Stomach smooth muscle (tissue), 2 donors: ENCODE results near the gene RANBP10.

Experiments used
- H3K27ac ChIP-seq: one replicate; pipeline ENCODE4 v1.7.0; 2013; ENCODE audit warnings: mild to moderate bottlenecking, low read length, inconsistent platforms
- H3K27me3 ChIP-seq, 2 donors: one replicate each; pipeline ENCODE4 v1.7.0; 2013; ENCODE audit warnings: low read length in 2 of 2; ENCODE audit not compliant: insufficient read depth in 2 of 2, control insufficient read depth in 1 of 2
- H3K36me3 ChIP-seq, 2 donors: one replicate each; pipeline ENCODE4 v1.7.0; 2013; ENCODE audit warnings: low read length in 2 of 2; ENCODE audit not compliant: control insufficient read depth in 2 of 2, insufficient read depth in 2 of 2
- H3K4me1 ChIP-seq: one replicate; pipeline ENCODE4 v1.7.0; 2013; ENCODE audit warnings: low read length; ENCODE audit not compliant: control insufficient read depth, insufficient read depth
- H3K4me3 ChIP-seq, 2 donors: one replicate each; pipeline ENCODE4 v1.7.0; 2013; ENCODE audit warnings: low read length in 2 of 2
- H3K9ac ChIP-seq, 2 donors: one replicate each; pipeline ENCODE4 v1.7.0; 2013; ENCODE audit warnings: low read length in 2 of 2, mild to moderate bottlenecking in 1 of 2
- H3K9me3 ChIP-seq, 2 donors: one replicate each; pipeline ENCODE4 v1.7.0; 2013; ENCODE audit warnings: low read length in 2 of 2; ENCODE audit not compliant: control insufficient read depth in 2 of 2
- donor health status: healthy.
- donor health status: Pancreatic carcinoma.

RANBP10 gene

GRCh38 chr16:67825906-67826305 is 19.5 kb upstream of the RANBP10 start:
- no peaks in the 10 kb centered on the region for H3K27me3 ChIP-seq
- no peak overlapping the region for H3K9ac ChIP-seq
- H3K4me1 ChIP-seq, result no peaks in the 10 kb centered on the region
- no peak overlapping the region for H3K27ac ChIP-seq
- peaks cover 21 to 33% of the 10 kb centered on the region in 2 donors for H3K36me3 ChIP-seq
- no peak overlapping the region for H3K4me3 ChIP-seq
- H3K9me3 ChIP-seq, result no peaks in the 10 kb centered on the region

- no peaks in the 10 kb centered on the region for H3K9me3 ChIP-seq
- H3K36me3 ChIP-seq, result peaks cover 13 to 27% of the 10 kb centered on the region in 2 donors
- H3K27ac ChIP-seq, result no peak overlapping the region
- H3K4me3 ChIP-seq, result no peak overlapping the region
- H3K27me3 ChIP-seq, result no peaks in the 10 kb centered on the region
- H3K4me1 ChIP-seq, result no peaks in the 10 kb centered on the region
- no peak overlapping the region for H3K9ac ChIP-seq
Observed at GRCh38 chr16:67825119-67825518, 18.8 kb upstream of the RANBP10 start.

- no peaks in the 10 kb centered on the region for H3K9me3 ChIP-seq
- H3K4me1 ChIP-seq, result no peaks in the 10 kb centered on the region
- H3K4me3 ChIP-seq, result no peak overlapping the region
- no peaks in the 10 kb centered on the region for H3K27me3 ChIP-seq
- H3K36me3 ChIP-seq, result peaks cover 5 to 7% of the 10 kb centered on the region in 2 donors
- no peak overlapping the region for H3K27ac ChIP-seq
- no peak overlapping the region for H3K9ac ChIP-seq
Observed at GRCh38 chr16:67822511-67822910, 16.2 kb upstream of the RANBP10 start.

GRCh38 chr16:67820608-67821259 is 14.4 kb upstream of the RANBP10 start:
- H3K27me3 ChIP-seq, result no peaks in the 10 kb centered on the region
- H3K36me3 ChIP-seq, result no peaks in the 10 kb centered on the region
- H3K9me3 ChIP-seq, result no peaks in the 10 kb centered on the region
- no peak overlapping the region for H3K4me3 ChIP-seq
- H3K9ac ChIP-seq, result no peak overlapping the region
- H3K4me1 ChIP-seq, result no peaks in the 10 kb centered on the region
- no peak overlapping the region for H3K27ac ChIP-seq

GRCh38 chr16:67814567-67814966 is 8.2 kb upstream of the RANBP10 start:
- H3K4me1 ChIP-seq, result no peaks in the 10 kb centered on the region
- no peak overlapping the region for H3K9ac ChIP-seq
- no peak overlapping the region for H3K4me3 ChIP-seq
- no peaks in the 10 kb centered on the region for H3K9me3 ChIP-seq
- no peaks in the 10 kb centered on the region for H3K36me3 ChIP-seq
- no peaks in the 10 kb centered on the region for H3K27me3 ChIP-seq
- H3K27ac ChIP-seq, result no peak overlapping the region

- Histone ChIP-seq H3K36me3 (no peaks in the 10 kb centered on the region), H3K4me1 (peaks cover 7% of the 10 kb centered on the region), H3K27ac (no peak overlapping the region), H3K27me3 (no peaks in the 10 kb centered on the region), H3K9ac (no peak overlapping the region), H3K9me3 (no peaks in the 10 kb centered on the region), H3K4me3 (no peak overlapping the region)
Observed at GRCh38 chr16:67811899-67812298, 5.5 kb upstream of the RANBP10 start.

GRCh38 chr16:67807148-67807682 is 855 bp upstream of the RANBP10 start:
- no peaks in the 10 kb centered on the region for H3K9me3 ChIP-seq
- peak overlapping the region; percentile 98 to 99 for H3K4me3 ChIP-seq
- H3K27ac ChIP-seq, result peak overlapping the region; percentile 70
- peaks cover 20% of the 10 kb centered on the region for H3K4me1 ChIP-seq
- H3K36me3 ChIP-seq, result peaks cover 3 to 6% of the 10 kb centered on the region in 2 donors
- H3K9ac ChIP-seq, result peak overlapping the region; percentile 39 to 72
- no peaks in the 10 kb centered on the region for H3K27me3 ChIP-seq

GRCh38 chr16:67805718-67806427 is 487 bp downstream of the RANBP10 start:
- Histone ChIP-seq H3K4me1 (peaks cover 20% of the 10 kb centered on the region), H3K4me3 (peak overlapping the region; percentile 98 to 99), H3K27me3 (no peaks in the 10 kb centered on the region), H3K9me3 (no peaks in the 10 kb centered on the region), H3K36me3 (peaks cover 8 to 14% of the 10 kb centered on the region in 2 donors), H3K9ac (peak overlapping the region; percentile 94 to 97), H3K27ac (peak overlapping the region; percentile 70)

- peak overlapping the region in 1 of 2 donors; percentile 97 for H3K9ac ChIP-seq
- H3K27me3 ChIP-seq, result no peaks in the 10 kb centered on the region
- peak overlapping the region; percentile 98 to 99 for H3K4me3 ChIP-seq
- H3K27ac ChIP-seq, result no peak overlapping the region
- peaks cover 25% of the 10 kb centered on the region for H3K4me1 ChIP-seq
- peaks cover 8 to 22% of the 10 kb centered on the region in 2 donors for H3K36me3 ChIP-seq
- no peaks in the 10 kb centered on the region for H3K9me3 ChIP-seq
Observed at GRCh38 chr16:67804853-67805542, 1.4 kb downstream of the RANBP10 start.

GRCh38 chr16:67803894-67804293 is 2.5 kb downstream of the RANBP10 start:
- H3K9ac ChIP-seq, result no peak overlapping the region
- peaks cover 8 to 22% of the 10 kb centered on the region in 2 donors for H3K36me3 ChIP-seq
- no peaks in the 10 kb centered on the region for H3K9me3 ChIP-seq
- H3K4me1 ChIP-seq, result peaks cover 25% of the 10 kb centered on the region
- no peak overlapping the region for H3K4me3 ChIP-seq
- no peaks in the 10 kb centered on the region for H3K27me3 ChIP-seq
- no peak overlapping the region for H3K27ac ChIP-seq
